SK-N-SH treated with all-trans-retinoic acid at 6 μM for 48 hours (cell line): ENCODE measurements around the gene BARHL1.

Source experiments
- ATAC-seq: fragments of 200-7000 bp; cut with Tn5 transposase; 3 replicates; pipeline ENCODE4 v1.9.1; 2020; ENCODE audit warnings: mild to moderate bottlenecking, moderate library complexity
- ARNTL ChIP-seq: fragments of 450-650 bp; formaldehyde crosslinking; IDR thresholded peaks from 2 replicates; pipeline ENCODE4 v1.5.0; 2020; ENCODE audit warnings: low read depth, mild to moderate bottlenecking, moderate library complexity, borderline replicate concordance
- BACH2 ChIP-seq: fragments of 250-450 bp; sonication (Bioruptor Pico); IDR thresholded peaks from 2 replicates; pipeline ENCODE4 v1.9.0; 2021; ENCODE audit warnings: mild to moderate bottlenecking, borderline replicate concordance
- CSDC2 ChIP-seq: fragments of 250-450 bp; sonication (Bioruptor Pico); IDR thresholded peaks from 2 replicates; pipeline ENCODE4 v1.5.0; 2020; ENCODE audit warnings: mild to moderate bottlenecking, moderate library complexity
- ESRRG ChIP-seq: fragments of 250-450 bp; sonication (Bioruptor Pico); IDR thresholded peaks from 2 replicates; pipeline ENCODE4 v1.6.1; 2021; ENCODE audit warnings: mild to moderate bottlenecking
- GLIS3 ChIP-seq: fragments of 250-450 bp; sonication (Bioruptor Pico); IDR thresholded peaks from 2 replicates; pipeline ENCODE4 v1.5.0; 2020; ENCODE audit warnings: mild to moderate bottlenecking, moderate library complexity
- ISL1 ChIP-seq: fragments of 250-450 bp; sonication (Bioruptor Pico); IDR thresholded peaks from 2 replicates; pipeline ENCODE4 v2.1.2; 2022; ENCODE audit warnings: mild to moderate bottlenecking, moderate library complexity
- OSR1 ChIP-seq: fragments of 250-450 bp; sonication (Bioruptor Pico); IDR thresholded peaks from 2 replicates; pipeline ENCODE4 v1.8.0; 2022; ENCODE audit warnings: moderate library complexity, mild to moderate bottlenecking, inconsistent platforms
- PPARA ChIP-seq: fragments of 250-450 bp; sonication (Bioruptor Pico); IDR thresholded peaks from 2 replicates; pipeline ENCODE4 v1.5.0; 2020; ENCODE audit warnings: mild to moderate bottlenecking, borderline replicate concordance
- RARB ChIP-seq: fragments of 250-450 bp; sonication (Bioruptor Pico); IDR thresholded peaks from 2 replicates; pipeline ENCODE4 v1.8.0; 2021; ENCODE audit warnings: mild to moderate bottlenecking, moderate library complexity
- SNAI2 ChIP-seq: fragments of 250-450 bp; sonication (Bioruptor Pico); IDR thresholded peaks from 2 replicates; pipeline ENCODE4 v1.5.0; 2020; ENCODE audit warnings: mild to moderate bottlenecking, moderate library complexity
- TCF4 ChIP-seq: fragments of 250-450 bp; sonication (Bioruptor Pico); IDR thresholded peaks from 2 replicates; pipeline ENCODE4 v1.8.0; 2021; ENCODE audit warnings: mild to moderate bottlenecking, moderate library complexity, borderline replicate concordance
- TOX ChIP-seq: fragments of 250-450 bp; sonication (Bioruptor Pico); IDR thresholded peaks from 2 replicates; pipeline ENCODE4 v1.8.0; 2021; ENCODE audit warnings: mild to moderate bottlenecking, moderate library complexity, borderline replicate concordance
- ZC3H10 ChIP-seq: fragments of 250-450 bp; sonication (Bioruptor Pico); IDR thresholded peaks from 2 replicates; pipeline ENCODE4 v1.5.1; 2021; ENCODE audit warnings: mild to moderate bottlenecking, moderate library complexity
- ZFP30 ChIP-seq: fragments of 450-650 bp; formaldehyde crosslinking; IDR thresholded peaks from 2 replicates; pipeline ENCODE4 v1.5.0; 2022; ENCODE audit warnings: mild to moderate bottlenecking, moderate library complexity
- ZNF565 ChIP-seq: fragments of 450-650 bp; formaldehyde crosslinking; conservative IDR thresholded peaks from 2 replicates; pipeline ENCODE4 v1.5.0; 2020; ENCODE audit warnings: low read depth, mild to moderate bottlenecking, moderate library complexity
- ZNF70 ChIP-seq: fragments of 450-650 bp; formaldehyde crosslinking; IDR thresholded peaks from 2 replicates; pipeline ENCODE4 v1.5.0; 2020; ENCODE audit warnings: mild to moderate bottlenecking, moderate library complexity
- ZNF8 ChIP-seq: fragments of 450-650 bp; formaldehyde crosslinking; IDR thresholded peaks from 2 replicates; pipeline ENCODE4 v1.5.0; 2020; ENCODE audit warnings: mild to moderate bottlenecking, moderate library complexity
- TF ChIP-seq, protein P1 (sequence below): fragments of 250-450 bp; sonication (Bioruptor Pico); IDR thresholded peaks from 2 replicates; pipeline ENCODE4 v1.8.0; 2020; ENCODE audit warnings: mild to moderate bottlenecking, moderate library complexity, borderline replicate concordance
- TF ChIP-seq, protein P2 (sequence below): fragments of 250-450 bp; sonication (Bioruptor Pico); IDR thresholded peaks from 2 replicates; pipeline ENCODE4 v1.5.1; 2020; ENCODE audit warnings: low read depth, mild to moderate bottlenecking, moderate library complexity
- TF ChIP-seq, protein P3 (sequence below): fragments of 250-450 bp; sonication (Bioruptor Pico); IDR thresholded peaks from 2 replicates; pipeline ENCODE4 v1.8.0; 2021; ENCODE audit warnings: low read depth, mild to moderate bottlenecking, moderate library complexity, borderline replicate concordance
- TF ChIP-seq, protein P4 (sequence below): fragments of 250-450 bp; sonication (Bioruptor Pico); IDR thresholded peaks from 2 replicates; pipeline ENCODE4 v1.5.1; 2021; ENCODE audit warnings: mild to moderate bottlenecking, moderate library complexity
- TF ChIP-seq, protein P5 (sequence below): fragments of 250-450 bp; sonication (Bioruptor Pico); IDR thresholded peaks from 2 replicates; pipeline ENCODE4 v1.5.0; 2020; ENCODE audit warnings: mild to moderate bottlenecking, moderate library complexity

The BARHL1 gene

DNA sequence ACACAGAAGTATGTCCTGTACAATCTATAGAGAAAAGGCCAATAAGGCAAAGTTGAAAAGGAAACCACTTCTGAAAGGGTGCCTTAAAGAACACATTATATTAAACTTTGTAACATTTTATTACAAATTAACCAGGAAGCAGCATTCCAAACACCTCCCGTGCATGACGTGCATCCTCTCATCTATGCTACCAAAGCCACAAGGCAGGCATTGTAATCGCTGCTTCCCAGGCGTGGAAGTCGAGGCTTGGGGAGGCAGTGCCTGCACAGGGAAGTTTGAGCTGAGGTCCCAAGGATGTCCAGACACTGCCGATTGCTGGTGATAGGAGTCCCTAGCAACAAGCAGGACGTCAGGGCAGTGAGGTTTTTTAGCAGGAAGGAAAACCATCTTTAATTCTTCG, 44.3 kb upstream of the BARHL1 start:
- ATAC-seq = no peak
- TF ChIP-seq TCF4 = no peak
- TF ChIP-seq, protein P1, sequence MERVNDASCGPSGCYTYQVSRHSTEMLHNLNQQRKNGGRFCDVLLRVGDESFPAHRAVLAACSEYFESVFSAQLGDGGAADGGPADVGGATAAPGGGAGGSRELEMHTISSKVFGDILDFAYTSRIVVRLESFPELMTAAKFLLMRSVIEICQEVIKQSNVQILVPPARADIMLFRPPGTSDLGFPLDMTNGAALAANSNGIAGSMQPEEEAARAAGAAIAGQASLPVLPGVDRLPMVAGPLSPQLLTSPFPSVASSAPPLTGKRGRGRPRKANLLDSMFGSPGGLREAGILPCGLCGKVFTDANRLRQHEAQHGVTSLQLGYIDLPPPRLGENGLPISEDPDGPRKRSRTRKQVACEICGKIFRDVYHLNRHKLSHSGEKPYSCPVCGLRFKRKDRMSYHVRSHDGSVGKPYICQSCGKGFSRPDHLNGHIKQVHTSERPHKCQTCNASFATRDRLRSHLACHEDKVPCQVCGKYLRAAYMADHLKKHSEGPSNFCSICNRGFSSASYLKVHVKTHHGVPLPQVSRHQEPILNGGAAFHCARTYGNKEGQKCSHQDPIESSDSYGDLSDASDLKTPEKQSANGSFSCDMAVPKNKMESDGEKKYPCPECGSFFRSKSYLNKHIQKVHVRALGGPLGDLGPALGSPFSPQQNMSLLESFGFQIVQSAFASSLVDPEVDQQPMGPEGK (CRISPR knock-in tag) = no peak
- no peak for TF ChIP-seq GLIS3
- TF ChIP-seq, protein P2, sequence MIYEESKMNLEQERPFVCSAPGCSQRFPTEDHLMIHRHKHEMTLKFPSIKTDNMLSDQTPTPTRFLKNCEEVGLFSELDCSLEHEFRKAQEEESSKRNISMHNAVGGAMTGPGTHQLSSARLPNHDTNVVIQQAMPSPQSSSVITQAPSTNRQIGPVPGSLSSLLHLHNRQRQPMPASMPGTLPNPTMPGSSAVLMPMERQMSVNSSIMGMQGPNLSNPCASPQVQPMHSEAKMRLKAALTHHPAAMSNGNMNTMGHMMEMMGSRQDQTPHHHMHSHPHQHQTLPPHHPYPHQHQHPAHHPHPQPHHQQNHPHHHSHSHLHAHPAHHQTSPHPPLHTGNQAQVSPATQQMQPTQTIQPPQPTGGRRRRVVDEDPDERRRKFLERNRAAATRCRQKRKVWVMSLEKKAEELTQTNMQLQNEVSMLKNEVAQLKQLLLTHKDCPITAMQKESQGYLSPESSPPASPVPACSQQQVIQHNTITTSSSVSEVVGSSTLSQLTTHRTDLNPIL (CRISPR knock-in tag) = no peak
- no peak for TF ChIP-seq RARB (CRISPR knock-in tag)
- TF ChIP-seq, protein P3, sequence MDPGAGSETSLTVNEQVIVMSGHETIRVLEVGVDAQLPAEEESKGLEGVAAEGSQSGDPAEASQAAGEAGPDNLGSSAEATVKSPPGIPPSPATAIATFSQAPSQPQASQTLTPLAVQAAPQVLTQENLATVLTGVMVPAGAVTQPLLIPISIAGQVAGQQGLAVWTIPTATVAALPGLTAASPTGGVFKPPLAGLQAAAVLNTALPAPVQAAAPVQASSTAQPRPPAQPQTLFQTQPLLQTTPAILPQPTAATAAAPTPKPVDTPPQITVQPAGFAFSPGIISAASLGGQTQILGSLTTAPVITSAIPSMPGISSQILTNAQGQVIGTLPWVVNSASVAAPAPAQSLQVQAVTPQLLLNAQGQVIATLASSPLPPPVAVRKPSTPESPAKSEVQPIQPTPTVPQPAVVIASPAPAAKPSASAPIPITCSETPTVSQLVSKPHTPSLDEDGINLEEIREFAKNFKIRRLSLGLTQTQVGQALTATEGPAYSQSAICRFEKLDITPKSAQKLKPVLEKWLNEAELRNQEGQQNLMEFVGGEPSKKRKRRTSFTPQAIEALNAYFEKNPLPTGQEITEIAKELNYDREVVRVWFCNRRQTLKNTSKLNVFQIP (CRISPR knock-in tag) = no peak
- no peak for TF ChIP-seq ZNF8 (CRISPR knock-in tag)
- TF ChIP-seq BACH2 (CRISPR knock-in tag) = no peak
- TF ChIP-seq ZNF565 = no peak
- TF ChIP-seq ESRRG (CRISPR knock-in tag) = no peak
- TF ChIP-seq CSDC2 (CRISPR knock-in tag) = no peak
- TF ChIP-seq OSR1 (CRISPR knock-in tag) = no peak
- TF ChIP-seq PPARA (CRISPR knock-in tag) = no peak
- no peak for TF ChIP-seq TOX
- TF ChIP-seq ZC3H10 (CRISPR knock-in tag) = no peak
- TF ChIP-seq ZFP30 = no peak
- no peak for TF ChIP-seq SNAI2 (CRISPR knock-in tag)
- TF ChIP-seq, protein P4, sequence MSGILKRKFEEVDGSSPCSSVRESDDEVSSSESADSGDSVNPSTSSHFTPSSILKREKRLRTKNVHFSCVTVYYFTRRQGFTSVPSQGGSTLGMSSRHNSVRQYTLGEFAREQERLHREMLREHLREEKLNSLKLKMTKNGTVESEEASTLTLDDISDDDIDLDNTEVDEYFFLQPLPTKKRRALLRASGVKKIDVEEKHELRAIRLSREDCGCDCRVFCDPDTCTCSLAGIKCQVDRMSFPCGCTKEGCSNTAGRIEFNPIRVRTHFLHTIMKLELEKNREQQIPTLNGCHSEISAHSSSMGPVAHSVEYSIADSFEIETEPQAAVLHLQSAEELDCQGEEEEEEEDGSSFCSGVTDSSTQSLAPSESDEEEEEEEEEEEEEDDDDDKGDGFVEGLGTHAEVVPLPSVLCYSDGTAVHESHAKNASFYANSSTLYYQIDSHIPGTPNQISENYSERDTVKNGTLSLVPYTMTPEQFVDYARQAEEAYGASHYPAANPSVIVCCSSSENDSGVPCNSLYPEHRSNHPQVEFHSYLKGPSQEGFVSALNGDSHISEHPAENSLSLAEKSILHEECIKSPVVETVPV (CRISPR knock-in tag) = no peak

DNA sequence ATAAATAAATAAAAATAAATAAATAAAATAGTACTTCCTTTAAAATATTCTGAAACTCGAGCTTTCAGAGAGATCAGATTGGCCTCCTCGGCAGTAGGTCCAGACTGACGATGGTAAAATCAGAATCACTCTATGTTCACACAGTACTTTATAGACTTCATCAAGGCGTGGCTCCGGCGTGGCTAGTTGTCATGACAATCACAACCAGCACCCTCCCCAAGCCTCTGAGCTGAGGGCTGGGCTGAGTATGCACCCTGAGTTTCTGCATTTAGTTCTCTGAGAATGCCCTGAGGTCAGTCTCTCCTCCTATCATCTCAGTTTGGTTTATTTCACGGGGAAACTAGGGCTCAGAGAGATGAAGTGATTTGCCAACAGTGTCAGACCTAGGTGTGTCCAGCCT, 43.3 kb upstream of the BARHL1 start:
- ATAC-seq = no peak
- no peak for TF ChIP-seq ZNF8 (CRISPR knock-in tag)
- no peak for TF ChIP-seq ARNTL
- TF ChIP-seq, protein P1 (CRISPR knock-in tag) = no peak
- TF ChIP-seq ESRRG (CRISPR knock-in tag) = no peak
- TF ChIP-seq ZNF70 (CRISPR knock-in tag) = no peak
- no peak for TF ChIP-seq OSR1 (CRISPR knock-in tag)
- TF ChIP-seq, all 23 proteins: peak for 0

DNA sequence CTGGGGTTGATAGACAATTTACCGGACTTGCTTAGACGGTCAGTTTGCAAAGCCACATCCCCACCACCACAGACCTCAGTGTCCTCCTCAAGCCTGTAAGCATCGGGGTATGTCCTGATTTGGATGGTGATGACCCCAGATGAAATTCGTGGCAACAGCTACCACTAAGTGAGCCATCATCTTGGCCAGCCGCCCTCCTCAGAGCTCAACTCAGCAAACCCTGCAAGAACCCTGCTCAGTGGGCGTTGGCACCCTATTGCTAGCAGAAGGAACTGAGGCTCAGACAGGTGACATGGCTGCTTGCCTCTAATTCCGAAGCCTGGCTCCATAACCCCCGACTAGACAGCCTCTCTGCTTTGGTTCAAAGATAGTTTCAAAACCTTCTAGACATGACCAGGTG, 41.4 kb upstream of the BARHL1 start:
- ATAC-seq = no peak
- TF ChIP-seq SNAI2 (CRISPR knock-in tag) (no peak), ZNF70 (CRISPR knock-in tag) (no peak), TCF4 (no peak), RARB (CRISPR knock-in tag) (no peak), ISL1 (CRISPR knock-in tag) (no peak), PPARA (CRISPR knock-in tag) (no peak), GLIS3 (no peak), BACH2 (CRISPR knock-in tag) (no peak), OSR1 (CRISPR knock-in tag) (no peak)
- TF ChIP-seq, protein P3 (CRISPR knock-in tag) = no peak
- TF ChIP-seq, protein P5, sequence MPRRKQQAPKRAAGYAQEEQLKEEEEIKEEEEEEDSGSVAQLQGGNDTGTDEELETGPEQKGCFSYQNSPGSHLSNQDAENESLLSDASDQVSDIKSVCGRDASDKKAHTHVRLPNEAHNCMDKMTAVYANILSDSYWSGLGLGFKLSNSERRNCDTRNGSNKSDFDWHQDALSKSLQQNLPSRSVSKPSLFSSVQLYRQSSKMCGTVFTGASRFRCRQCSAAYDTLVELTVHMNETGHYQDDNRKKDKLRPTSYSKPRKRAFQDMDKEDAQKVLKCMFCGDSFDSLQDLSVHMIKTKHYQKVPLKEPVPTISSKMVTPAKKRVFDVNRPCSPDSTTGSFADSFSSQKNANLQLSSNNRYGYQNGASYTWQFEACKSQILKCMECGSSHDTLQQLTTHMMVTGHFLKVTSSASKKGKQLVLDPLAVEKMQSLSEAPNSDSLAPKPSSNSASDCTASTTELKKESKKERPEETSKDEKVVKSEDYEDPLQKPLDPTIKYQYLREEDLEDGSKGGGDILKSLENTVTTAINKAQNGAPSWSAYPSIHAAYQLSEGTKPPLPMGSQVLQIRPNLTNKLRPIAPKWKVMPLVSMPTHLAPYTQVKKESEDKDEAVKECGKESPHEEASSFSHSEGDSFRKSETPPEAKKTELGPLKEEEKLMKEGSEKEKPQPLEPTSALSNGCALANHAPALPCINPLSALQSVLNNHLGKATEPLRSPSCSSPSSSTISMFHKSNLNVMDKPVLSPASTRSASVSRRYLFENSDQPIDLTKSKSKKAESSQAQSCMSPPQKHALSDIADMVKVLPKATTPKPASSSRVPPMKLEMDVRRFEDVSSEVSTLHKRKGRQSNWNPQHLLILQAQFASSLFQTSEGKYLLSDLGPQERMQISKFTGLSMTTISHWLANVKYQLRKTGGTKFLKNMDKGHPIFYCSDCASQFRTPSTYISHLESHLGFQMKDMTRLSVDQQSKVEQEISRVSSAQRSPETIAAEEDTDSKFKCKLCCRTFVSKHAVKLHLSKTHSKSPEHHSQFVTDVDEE (CRISPR knock-in tag) = no peak
- TF ChIP-seq, all 23 proteins: peak for 0
